Fibroblast of villous mesenchyme (primary cell): ENCODE data around the gene SLCO2A1. TPM values are rescaled to one million over a fixed set of nuclear protein-coding genes. Genes with fewer than 3 reads are reported as not detected.
A peak's percentile ranks its signal among the peaks of the same experiment; 100 is the strongest.

ENCODE experiments used
- DNase-seq: peaks from one replicate; pipeline ENCODE4 v3.0.0-alpha.2; 2010; ENCODE audit warnings: low read depth
- H3K4me3 ChIP-seq: 2 replicates; pipeline ENCODE4 v1.5.1; 2011; ENCODE audit warnings: low read depth, mild to moderate bottlenecking, low read length
- total RNA-seq: library from RNA; depleted of rRNA; stranded (reverse); fragments of >200 nt; gene quantifications from 2 replicates; pipeline ENCODE4 v1.2.3, GENCODE V29; 2012
- TF ChIP-seq, protein P1 (sequence below): IDR thresholded peaks from 2 replicates; pipeline ENCODE4 v1.5.1; 2012; ENCODE audit warnings: low read depth, mild to moderate bottlenecking, low read length; ENCODE audit not compliant: insufficient read depth

SLCO2A1 gene
- total RNA-seq, 1 donor: 0.43 TPM

DNA sequence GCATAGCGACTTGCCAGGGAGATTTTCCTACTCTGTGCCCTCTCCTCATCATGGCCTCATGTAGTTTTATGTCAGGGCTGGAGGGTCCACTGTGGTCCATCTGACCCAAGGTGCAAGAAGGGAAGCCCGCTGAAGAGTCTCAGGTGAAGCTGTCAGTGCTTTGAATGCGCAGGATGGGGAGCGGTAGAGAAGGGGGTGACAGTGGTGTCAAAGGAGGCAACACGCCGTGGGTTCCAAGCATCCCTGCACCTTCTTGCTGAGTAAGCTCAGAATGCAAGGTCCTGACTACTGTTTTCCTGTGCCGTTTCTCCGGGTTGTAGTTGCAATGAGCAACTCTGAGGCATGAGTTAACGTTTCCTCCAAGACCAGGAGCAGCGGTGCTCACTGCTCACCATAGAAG is 89.2 kb downstream of the SLCO2A1 start:
- no peak for DNase-seq
- TF ChIP-seq, protein P1, sequence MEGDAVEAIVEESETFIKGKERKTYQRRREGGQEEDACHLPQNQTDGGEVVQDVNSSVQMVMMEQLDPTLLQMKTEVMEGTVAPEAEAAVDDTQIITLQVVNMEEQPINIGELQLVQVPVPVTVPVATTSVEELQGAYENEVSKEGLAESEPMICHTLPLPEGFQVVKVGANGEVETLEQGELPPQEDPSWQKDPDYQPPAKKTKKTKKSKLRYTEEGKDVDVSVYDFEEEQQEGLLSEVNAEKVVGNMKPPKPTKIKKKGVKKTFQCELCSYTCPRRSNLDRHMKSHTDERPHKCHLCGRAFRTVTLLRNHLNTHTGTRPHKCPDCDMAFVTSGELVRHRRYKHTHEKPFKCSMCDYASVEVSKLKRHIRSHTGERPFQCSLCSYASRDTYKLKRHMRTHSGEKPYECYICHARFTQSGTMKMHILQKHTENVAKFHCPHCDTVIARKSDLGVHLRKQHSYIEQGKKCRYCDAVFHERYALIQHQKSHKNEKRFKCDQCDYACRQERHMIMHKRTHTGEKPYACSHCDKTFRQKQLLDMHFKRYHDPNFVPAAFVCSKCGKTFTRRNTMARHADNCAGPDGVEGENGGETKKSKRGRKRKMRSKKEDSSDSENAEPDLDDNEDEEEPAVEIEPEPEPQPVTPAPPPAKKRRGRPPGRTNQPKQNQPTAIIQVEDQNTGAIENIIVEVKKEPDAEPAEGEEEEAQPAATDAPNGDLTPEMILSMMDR: no peak

DNA sequence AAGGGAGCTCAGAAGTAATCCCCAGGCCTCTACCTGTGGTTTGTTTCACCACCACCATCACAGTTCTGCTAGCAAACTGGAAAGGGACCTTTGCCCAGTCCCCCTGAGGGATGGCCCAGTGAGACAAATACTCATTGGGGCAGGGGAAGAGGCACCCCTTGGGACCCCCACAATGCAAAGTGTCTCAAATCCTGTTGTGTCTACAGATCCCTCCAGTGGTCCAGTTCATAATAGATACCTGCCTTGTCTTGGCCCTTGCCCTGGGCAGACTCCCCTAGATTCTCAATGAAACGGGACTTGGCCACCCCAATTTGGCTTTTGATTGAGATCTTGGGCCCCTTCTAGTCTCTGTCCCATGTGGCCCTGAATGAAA is 90.3 kb downstream of the SLCO2A1 start:
- no peak for DNase-seq
- TF ChIP-seq, protein P1: no peak
- no peak overlapping the region for H3K4me3 ChIP-seq

More for the DNA sequence above, 89.2 kb downstream of the SLCO2A1 start:
- no peak overlapping the region for H3K4me3 ChIP-seq

DNA sequence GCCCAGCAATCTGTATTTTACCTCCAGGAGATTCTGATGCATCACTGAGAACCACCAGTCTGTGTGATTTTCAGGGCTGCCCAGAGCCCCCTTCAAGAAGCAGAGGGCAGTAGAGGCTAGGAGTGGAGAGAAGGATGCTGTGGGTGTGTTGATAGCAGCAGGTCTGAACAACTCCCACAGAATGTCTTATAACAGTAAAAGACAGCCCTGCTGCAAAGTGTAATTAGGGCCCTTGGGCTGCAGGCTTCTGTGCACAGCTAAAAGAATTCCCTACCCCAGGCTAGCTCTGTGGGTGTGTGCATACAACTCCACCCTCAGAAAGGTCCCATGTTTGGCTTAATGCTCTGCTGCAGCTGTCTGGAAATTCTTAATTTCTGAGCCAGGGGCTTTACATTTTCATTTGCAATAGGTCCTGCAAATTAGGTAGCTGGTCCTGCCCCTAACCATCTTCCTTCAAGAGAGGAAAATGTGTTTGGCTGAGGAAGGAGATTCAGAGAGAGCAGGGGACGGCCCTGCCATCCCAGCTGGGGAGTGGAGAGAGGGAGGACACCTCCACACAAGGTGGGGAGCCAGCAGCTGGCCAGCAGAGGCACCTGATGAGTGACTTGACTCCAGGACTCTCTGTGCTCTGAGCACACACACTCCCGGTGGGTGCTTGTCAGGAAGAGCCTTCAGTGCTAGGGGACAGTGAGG is 90.8 kb downstream of the SLCO2A1 start:
- TF ChIP-seq, protein P1: peak; percentile 17
- no peak for DNase-seq
- no peak overlapping the region for H3K4me3 ChIP-seq

DNA sequence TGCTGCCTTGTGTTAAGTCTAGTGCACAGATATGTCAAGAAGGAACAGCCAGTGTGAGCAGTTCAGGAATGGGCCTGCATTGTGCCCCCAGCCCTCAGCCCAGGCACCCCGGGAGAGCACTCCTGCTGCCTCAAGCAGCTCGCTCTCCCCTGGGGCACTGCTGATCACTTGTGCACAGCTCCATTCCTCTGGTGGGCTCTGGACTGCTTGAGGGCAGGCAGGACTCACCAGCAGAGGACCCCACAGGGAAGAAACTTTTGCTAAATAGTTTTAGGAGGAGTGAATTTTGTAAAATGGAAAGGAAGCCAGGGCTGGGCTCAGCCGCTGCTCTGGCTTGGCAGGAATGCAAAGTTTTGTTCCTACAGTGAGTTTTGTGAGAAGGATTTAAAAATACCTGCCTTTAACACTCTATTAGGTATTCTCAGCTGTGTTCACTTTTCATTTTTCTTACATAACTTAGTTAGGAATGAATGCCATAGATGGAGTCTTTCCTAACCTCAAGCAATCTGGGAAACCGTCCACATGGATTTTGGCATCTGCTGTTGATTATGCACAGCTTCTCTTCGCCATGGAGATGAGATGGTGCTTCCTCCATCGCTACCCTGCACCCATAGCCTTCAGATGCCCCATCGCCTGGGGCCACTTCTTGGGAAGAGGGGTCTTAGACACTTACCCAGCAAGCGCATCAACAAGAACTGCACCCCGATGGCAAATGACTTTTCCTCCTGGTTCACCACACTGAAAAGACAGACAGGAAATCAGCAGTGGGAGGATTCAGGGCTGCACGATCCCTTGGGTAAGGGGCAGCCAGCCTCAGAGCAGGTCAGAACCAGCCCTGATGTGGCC is 91.7 kb downstream of the SLCO2A1 start:
- peak; percentile 14 for DNase-seq
- TF ChIP-seq, protein P1: no peak
- no peak overlapping the region for H3K4me3 ChIP-seq

DNA sequence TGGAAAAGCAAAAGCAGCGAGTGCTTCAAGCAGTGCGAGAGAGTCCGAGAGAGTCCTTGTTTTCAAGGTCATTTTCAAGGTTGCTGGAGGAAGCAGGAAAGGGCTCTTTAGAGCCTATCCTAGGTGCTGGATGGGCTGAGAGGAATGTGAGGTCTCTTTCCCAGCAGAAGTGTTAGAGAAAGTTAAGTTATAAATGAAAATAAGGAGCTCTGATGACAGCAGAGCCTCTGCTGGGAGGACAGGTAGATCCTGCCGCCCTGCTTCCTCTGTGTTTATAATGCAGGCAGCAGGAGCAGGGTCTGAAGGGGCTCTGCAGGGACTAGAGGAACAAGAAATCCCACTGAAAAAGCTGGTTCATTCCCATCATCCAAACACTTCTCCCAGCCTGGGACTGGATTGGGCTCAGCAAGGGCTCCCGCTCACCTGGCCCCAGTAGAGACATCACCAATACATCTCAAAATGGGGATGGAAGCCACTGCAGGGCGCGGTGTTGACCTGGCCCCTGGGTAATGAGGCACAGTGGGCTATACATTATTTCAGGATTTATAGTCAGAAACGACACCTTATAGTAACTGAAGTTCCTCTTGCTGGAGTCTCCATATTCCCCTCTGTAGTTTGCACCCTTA is 92.6 kb downstream of the SLCO2A1 start:
- DNase-seq: no peak
- no peak overlapping the region for H3K4me3 ChIP-seq
- TF ChIP-seq, protein P1: no peak

DNA sequence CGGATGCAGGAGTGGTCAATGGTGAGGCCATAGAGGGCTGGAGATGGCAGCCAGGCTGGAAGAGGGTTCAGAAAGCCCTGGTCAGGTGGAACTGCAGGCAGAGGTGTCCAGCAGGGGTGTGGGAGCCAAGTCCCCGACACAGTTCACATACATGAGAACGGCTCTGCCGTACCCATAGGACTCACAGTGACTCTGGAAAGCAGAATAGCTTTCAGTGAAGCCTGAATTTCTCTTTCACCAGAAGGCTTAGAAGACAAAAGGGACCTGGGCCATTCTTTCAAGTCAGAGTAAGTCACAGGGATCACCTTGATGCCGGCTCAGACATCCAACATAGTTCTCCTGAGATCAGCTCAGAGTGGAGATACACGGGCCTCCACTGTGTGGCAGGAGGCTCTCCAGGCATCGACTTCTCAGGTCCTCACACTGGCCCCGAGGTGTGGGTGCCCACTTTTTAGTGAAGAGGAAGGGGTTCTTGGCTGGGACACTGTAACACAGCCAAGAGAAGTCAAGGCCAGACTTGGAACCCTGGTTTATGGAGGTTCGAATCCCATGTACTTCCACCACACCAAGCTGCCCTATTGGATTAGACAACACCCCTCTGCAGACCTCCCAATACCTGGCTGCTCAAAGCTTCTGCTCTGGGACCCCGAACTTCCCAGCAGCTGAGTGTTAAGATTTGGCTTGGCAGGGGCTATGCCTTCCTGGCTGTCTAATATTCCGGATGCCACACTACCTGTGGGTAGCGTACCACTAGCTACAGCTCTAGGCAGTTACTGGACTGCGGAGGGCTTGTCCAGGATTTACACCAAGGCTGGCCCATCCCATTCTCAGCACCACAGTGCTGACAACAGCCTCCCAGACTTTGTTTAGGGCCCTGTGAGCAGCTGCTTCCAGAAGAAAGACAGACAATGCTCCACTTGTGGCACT is 93.6 kb downstream of the SLCO2A1 start:
- TF ChIP-seq, protein P1: no peak
- no peak for DNase-seq
- no peak overlapping the region for H3K4me3 ChIP-seq
